ENCODE data around the gene SOHLH2.

DNA sequence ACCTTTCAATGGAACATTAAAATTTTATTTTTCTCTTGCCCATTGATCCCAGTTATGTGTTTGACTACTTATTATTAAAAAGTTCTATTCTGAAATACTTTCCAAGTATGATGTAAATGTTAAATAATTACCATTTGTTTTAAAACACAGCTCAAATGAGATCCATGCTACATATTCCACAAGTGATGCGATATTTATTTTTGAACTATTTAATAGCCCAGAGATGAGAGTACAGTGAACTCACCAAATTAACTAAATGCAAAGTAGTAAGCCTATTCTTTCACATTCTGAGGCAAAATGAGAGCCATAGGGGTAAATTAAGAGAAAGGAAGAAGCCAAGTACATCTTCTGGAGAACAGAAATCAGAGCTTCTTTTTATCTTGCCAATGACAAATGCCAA lies 82.0 kb downstream of the SOHLH2 start:
- TF ChIP-seq CTCF (conservative IDR thresholded peaks at IDR 0.05; ENCODE audit: low read length) (no peak), EZH2phosphoT487 (IDR thresholded peaks at IDR 0.05; ENCODE audit: borderline replicate concordance, low read depth, low read length) (no peak)
